SIG-M5 treated with dmso at 0.1 percent for 504 hours (cell line): ENCODE measurements around the gene PTPRC.

ENCODE experiments used
- DNase-seq: peaks from one replicate; lab custom pipeline; 2025; ENCODE audit not compliant: unreplicated experiment; lab: John Stamatoyannopoulos, UW

PTPRC gene

DNA sequence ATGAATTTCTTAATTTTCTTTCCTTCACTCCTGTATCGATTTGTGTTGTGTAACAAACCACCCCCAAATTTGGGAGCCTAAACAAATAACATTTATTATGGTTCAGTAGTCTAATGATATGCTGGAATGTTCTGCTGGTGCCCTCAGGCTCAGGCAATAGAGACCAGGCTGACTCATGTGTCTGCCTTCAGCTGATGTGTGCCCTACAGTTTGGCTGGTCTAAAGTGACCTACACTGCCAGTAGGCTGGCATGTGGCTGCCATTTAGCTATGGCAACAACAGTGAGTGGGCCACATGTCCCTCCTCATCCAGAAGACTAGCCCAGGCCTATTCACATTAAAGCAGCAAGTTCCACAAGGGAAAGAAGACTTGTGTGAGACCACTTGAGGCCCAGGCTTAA lies 115.8 kb downstream of the PTPRC start:
- no peak for DNase-seq

- DNase-seq: no peak
These were observed 116.9 kb downstream of the PTPRC start for GRCh38 chr1:198755715-198756114.

GRCh38 chr1:198756470-198756869 lies 117.6 kb downstream of the PTPRC start:
- DNase-seq: peak; percentile 22

- DNase-seq: no peak
These were observed 123.2 kb downstream of the PTPRC start for GRCh38 chr1:198761859-198762616.

- no peak for DNase-seq
These were observed 124.5 kb downstream of the PTPRC start for GRCh38 chr1:198763298-198763714.

DNA sequence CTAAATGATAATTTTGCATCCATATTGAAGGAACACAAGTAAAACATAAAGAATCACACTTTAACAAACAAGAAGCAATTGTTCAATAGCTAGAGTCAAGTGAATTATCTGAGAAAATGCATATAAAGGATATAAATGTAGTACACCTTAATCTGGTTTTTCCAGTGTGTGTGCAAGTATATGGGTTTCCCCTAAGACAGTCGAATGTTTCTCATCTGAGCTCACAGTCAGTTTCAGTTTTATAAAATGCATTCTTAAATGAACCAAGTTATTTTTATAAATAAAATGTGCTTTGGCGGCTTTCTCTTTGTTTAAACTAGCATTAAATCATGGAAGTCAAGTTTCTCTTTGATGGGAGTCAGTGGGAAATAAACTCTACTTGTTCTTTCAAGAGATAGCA lies 125.9 kb downstream of the PTPRC start:
- no peak for DNase-seq

DNA sequence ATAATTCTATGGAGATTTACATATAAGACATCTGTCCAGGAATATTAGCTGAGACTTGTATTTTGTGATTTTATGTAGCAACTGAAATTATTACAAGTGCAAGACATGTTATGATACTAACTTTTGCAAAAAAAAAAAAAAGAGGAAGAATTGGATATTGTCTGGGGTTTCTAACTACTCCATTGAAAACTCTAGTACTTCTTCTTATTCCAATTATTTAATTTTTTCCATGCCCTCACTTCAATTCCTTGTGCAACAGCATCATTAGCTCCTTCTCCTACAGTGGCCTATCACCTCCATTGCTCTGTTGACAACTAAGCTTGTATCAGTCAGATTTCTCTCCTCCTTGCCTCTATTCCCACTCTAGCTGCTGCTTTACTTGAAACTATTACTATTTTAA lies 126.6 kb downstream of the PTPRC start:
- DNase-seq: no peak

- peak; percentile 43 for DNase-seq
These were observed 132.8 kb downstream of the PTPRC start for GRCh38 chr1:198771563-198772153.

GRCh38 chr1:198772626-198773025 lies 133.8 kb downstream of the PTPRC start:
- no peak for DNase-seq

DNA sequence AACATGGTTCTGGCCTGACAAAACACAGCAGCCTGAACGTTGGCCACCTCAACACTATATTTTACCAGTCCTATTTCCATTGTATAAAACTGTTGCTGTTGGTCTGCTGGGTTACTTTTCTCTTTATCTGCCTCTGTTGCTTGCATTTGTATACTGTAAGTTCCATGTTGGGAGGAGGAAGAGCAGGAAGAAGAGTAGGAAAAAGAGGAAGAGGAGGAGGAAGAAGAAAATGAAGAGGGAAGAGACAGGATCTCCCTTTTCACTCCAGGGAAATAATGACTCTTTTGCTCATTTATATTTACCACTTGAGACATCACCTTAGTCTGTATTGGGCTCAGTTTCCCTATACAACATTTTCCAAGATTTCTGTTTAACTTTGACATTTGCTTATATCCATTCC lies 134.2 kb downstream of the PTPRC start:
- DNase-seq: no peak

DNA sequence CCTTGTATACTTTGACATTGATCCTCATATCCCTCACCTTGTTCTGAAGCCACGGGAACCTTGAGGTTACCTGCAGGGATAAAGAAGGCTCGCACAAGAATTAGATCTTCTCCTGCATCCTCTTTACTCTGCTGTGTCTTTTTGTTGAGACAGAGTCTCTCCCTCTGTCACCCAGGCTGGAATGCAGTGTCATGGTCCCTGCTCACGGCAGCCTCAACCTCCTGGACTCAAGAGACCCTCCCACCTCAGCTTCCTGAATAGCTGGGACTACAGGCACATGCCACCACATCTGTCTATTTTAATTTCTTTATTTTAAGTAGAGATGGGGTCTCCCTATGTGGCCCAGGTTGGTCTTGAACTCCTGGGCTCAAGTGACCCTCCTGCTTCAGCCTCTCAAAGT lies 134.7 kb downstream of the PTPRC start:
- no peak for DNase-seq

GRCh38 chr1:198774421-198774820 lies 135.6 kb downstream of the PTPRC start:
- DNase-seq: no peak

- DNase-seq: no peak
These were observed 136.8 kb downstream of the PTPRC start for GRCh38 chr1:198775606-198776005.

DNA sequence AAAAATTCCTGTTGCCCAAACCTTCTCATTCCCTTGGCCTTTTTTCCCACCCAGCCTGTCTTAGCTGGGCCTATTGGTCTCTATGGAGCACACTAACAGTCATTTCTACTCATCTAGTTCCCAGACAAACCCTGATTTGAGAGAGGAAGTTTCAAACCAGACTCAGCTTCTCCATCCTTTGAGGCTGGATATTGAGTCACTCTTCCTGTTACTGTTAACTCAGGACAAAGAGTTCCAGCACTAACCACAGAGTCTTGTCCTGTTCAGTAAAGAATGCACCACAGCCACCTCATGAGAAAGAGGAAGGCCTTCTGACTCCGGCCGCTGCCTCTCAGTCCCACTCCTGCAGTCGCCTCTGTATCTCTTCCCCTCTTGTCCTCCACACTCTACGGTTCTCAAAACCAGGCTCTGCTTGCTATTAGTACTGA lies 137.8 kb downstream of the PTPRC start:
- DNase-seq: peak; percentile 98

DNA sequence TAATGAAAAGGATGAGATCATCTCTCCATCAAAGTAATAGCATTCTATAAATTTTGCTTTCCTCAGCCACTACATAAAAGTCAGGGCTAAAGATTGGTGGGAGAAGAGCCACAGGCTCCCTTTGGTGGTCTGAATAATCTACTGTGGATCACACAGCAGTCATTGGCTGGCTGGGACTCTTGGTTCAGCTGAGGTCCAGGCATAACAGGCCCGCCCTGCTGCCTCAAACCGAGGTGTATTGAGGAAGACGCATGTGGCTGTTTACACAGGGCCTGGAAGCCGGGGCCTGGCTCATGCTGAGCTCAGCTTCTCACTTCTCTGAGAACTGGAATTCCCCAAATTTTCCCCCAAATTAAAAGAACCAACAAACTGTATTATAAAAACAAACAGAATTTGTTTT lies 139.2 kb downstream of the PTPRC start:
- DNase-seq: no peak

DNA sequence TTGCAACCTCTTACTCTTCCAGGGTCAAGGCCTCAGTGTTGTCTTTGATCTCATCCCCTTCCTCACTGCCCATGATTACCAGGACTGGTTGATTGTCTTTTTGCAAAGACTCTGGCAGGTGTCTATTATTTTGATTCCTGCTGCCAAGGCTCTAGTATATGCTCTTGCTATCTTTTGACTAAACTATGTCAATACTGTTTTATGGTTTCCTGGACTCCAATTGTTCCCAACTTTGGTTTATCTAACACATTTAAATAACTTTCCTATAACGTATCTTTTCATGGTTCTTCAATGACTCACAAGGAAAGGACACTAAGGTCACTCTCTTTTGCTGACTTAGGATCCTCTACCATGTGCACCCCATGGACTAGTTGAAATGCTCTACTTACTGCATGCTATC lies 141.5 kb downstream of the PTPRC start:
- DNase-seq: no peak

DNA sequence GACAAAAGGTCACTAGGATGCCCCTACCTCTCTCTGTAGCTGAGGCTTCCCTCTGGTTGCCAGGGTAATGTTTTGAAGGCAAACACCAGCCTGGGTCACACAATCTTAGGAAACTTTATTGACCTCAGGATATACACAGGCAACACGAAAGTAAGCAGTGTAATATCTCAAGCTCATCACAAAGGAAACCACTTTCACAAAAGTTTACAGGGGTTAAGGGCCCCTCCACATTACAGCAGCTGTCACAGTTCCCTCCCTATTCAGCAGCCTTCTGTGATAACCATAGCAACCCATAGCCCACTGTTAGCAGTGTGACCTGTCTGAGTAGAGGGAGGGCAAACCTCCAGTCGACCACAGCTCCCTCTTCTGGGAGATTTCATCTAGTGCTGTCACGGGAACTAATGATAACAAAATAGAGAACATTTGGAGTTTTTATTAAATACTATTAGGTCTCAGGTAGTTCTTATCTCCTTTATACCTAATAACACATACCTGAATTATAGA lies 149.8 kb downstream of the PTPRC start:
- peak; percentile 15 for DNase-seq

- no peak for DNase-seq
These were observed 154.9 kb downstream of the PTPRC start for GRCh38 chr1:198793714-198794113.

DNA sequence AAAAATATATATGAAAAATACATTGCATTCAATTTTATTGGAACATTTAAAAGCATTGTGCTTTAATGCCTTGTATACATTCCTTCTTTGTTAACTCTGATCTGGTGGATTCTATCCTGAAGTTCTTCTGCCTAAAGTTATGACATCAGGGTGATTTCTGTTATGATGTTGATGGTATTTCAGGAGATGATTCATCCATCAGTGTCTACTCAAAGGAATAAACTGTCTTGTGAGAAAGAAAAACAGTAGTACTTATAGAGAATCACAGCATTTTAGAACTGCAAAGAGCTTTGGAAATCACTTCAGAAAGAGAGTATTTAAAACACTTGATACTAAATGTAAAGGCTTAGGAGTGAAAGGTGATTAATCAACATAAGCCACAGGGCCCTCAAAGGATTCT lies 155.7 kb downstream of the PTPRC start:
- DNase-seq: no peak

DNA sequence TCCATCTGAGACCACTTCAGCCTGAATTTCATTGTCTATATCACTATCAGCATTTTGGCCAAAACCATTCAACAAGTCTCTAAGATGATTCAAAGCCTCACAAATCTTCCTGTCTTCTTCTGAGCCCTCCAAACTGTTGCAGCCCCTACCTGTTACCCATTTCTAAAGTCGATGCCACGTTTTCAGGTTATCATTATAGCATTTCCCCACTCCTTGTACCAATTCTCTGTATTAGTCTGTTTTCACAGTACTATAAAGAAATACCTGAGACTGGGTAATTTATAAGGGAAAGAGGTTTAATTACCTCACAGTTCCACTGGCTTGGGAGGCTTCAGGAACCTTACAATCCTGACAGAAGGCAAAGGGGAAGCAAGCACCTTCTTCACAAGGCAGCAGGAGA lies 158.8 kb downstream of the PTPRC start:
- DNase-seq: no peak

- no peak for DNase-seq
These were observed 160.1 kb downstream of the PTPRC start for GRCh38 chr1:198798923-198799386.

GRCh38 chr1:198805498-198806151 lies 166.8 kb downstream of the PTPRC start:
- no peak for DNase-seq
